GM21737 (cell line): Measurements from ENCODE around the gene SIN3B.
A peak's percentile ranks its signal among the peaks of the same experiment; 100 is the strongest.
"Not testable (repeated sequence)": the region's sequence is repeated elsewhere in the genome, so short reads cannot be mapped to it uniquely, and the experiment has no call there.

Experiments
- ATAC-seq: cut with Tn5 transposase; IDR thresholded peaks from one replicate; pipeline ENCODE4 v1.9.1; 2021; ENCODE audit warnings: mild to moderate bottlenecking, moderate library complexity; ENCODE audit not compliant: unreplicated experiment

SIN3B gene, protein sequence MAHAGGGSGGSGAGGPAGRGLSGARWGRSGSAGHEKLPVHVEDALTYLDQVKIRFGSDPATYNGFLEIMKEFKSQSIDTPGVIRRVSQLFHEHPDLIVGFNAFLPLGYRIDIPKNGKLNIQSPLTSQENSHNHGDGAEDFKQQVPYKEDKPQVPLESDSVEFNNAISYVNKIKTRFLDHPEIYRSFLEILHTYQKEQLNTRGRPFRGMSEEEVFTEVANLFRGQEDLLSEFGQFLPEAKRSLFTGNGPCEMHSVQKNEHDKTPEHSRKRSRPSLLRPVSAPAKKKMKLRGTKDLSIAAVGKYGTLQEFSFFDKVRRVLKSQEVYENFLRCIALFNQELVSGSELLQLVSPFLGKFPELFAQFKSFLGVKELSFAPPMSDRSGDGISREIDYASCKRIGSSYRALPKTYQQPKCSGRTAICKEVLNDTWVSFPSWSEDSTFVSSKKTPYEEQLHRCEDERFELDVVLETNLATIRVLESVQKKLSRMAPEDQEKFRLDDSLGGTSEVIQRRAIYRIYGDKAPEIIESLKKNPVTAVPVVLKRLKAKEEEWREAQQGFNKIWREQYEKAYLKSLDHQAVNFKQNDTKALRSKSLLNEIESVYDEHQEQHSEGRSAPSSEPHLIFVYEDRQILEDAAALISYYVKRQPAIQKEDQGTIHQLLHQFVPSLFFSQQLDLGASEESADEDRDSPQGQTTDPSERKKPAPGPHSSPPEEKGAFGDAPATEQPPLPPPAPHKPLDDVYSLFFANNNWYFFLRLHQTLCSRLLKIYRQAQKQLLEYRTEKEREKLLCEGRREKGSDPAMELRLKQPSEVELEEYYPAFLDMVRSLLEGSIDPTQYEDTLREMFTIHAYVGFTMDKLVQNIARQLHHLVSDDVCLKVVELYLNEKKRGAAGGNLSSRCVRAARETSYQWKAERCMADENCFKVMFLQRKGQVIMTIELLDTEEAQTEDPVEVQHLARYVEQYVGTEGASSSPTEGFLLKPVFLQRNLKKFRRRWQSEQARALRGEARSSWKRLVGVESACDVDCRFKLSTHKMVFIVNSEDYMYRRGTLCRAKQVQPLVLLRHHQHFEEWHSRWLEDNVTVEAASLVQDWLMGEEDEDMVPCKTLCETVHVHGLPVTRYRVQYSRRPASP

DNA sequence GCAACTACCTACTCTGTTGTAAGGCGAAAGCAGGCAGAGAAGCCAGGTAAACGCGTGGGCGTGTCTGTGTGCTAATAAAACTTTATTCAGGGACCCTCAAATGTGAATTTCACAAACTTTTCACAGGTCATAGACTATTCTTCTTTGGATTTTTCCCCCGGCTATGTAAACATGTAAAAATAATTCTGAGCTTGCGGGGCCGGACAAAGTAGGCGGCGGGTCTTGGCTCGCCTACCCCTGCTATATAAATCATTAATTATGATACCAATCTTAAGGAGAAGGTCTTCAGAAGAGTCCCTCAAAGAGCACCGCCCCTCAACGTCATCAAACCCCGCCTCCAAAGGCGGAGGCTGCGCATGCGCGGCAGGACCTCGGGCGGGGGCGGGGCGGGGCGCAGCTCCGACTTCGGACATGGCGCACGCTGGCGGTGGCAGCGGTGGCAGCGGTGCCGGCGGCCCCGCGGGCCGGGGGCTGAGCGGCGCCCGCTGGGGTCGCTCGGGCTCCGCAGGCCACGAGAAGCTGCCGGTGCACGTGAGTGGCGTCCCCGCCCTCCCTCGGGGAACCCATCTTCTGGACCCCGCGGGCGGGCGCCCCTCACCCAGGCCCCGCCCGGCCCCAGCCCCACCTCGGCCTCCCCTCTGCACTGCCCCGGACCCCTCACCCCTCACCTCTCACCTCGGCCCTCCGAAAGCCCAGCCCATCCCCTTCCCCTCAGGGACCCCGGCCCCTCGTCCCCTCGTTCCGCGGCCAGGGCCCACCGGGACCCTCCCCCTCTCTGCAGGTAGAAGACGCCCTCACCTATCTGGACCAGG is at the start of gene SIN3B:
SIN3B (plus strand) TSS at position 389 of the 812 bp plus-strand sequence; CDS start at position 412, 23 bp downstream.
- ATAC-seq, result peak; percentile 60

DNA sequence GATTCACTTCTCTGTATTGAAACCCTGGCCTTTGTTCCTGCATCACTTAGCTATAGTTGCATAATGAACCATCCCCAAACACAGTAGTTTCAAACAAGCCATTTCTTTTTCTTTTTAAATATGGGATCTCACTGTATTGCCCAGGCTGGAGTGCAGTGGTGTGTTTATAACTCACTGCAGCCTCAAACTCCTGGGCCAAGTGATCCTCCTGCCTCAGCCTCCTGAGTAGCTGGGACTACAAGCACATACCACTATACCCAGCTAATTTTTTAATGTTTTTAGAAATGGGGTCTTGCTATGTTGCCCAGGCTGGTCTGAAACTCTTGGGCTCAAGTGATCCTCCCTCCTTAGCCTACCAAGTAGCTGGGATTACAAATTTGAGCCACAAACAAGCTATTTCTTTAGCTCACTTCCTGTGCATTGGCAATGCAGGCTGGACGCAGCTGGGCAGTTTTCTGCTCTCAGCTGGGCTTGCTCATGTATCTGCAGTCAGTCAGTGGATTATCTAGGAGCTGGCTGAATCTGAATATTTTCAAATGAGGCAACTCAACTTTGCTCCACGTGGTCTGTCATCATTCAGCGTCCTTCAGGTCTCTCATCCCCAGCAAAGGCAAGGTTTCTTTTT is 49.5 kb upstream of the SIN3B start:
- no peak for ATAC-seq

DNA sequence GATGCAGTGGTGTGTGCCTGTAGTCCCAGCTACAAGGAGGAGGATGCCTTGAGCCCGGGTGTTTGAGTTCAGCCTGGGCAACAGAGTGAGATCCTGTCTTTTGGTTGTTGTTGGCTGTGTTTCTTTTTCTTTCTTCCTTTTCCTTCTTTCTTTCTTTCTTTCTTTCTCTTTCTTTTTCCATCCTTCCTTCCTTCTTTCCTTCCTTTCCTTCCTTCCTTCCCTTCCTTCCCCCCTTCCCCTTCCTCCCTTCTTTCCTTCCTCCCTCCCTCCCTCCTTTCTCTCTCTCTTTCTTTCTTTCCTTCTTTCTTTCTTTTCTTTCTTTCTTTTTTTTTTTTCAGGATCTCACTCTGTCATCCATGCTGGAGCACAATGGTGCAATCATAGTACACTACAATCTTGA is 46.5 kb upstream of the SIN3B start:
- ATAC-seq, result no peak

DNA sequence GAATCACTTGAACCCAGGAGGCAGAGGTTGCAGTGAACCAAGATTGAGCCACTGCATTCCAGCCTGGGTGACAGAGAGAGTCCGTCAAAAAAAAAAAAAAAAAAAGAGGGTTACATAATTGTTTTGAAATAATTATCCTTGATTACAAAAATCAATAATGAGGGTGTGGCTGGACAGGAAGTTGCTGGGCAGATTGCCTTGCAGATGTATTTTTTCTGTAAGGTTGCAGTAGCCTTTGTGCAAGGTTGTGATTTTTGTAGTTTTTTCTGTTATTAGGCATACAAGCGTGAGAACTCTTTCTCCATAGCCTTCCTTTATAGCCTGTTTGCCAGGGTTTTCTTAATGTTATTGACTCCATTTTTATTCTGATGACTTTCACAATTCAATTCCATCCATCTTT is 40.7 kb upstream of the SIN3B start:
- no peak for ATAC-seq

DNA sequence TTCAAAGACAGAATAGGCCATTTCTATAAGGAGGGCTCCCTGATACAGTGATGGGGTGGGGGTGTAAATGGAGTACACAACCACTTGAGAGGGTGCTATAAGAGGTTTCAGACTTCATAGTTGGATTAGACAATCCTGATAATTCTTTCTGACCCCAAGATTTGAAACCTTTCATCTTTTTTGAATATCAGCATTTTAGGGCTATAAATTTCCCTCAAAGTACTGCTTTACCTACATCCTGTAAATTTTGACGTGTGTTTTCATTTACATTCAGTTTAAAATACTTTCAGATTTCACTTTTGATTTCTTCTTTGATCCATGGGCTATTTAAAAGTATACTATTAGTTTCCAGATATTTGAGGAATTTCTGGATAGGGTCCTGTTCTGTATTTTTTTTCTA is 40.0 kb upstream of the SIN3B start:
- no peak for ATAC-seq

DNA sequence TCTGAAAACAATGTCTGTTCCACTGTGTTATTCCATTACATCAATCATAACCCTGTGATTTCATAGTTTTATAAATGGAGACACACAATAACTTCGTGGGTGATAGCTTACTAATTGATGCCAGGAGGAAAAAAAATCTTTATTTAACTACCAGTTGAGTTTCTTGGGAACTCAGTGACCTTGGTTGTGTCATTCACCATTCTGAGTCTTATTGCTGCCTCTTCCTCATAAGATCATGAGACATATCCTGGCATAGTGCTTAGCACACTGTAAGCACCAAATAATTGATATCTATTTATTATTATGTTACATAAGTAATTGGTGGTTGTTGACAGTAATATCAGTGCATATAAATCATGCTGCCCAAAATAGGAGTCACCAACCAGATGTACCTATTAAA is 39.1 kb upstream of the SIN3B start:
- no peak for ATAC-seq

DNA sequence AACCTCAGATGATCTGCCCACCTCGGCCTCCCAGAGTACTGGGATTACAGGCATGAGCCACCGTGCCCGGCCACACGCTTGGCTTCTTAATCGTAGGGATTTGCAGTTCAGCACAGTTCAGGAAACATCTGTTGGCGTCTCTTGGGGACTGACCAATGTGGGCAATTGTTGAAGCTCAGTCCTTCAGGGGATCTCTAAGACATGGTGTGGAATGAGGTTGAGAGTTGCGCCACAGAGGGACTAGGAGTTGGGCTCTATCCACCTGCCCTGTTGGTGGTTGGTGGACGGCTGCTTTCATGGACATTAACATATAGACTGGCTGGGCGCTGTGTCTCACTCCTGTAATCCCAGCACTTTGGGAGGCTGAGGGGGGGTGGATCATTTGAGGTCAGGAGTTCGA is 37.3 kb upstream of the SIN3B start:
- no peak for ATAC-seq

DNA sequence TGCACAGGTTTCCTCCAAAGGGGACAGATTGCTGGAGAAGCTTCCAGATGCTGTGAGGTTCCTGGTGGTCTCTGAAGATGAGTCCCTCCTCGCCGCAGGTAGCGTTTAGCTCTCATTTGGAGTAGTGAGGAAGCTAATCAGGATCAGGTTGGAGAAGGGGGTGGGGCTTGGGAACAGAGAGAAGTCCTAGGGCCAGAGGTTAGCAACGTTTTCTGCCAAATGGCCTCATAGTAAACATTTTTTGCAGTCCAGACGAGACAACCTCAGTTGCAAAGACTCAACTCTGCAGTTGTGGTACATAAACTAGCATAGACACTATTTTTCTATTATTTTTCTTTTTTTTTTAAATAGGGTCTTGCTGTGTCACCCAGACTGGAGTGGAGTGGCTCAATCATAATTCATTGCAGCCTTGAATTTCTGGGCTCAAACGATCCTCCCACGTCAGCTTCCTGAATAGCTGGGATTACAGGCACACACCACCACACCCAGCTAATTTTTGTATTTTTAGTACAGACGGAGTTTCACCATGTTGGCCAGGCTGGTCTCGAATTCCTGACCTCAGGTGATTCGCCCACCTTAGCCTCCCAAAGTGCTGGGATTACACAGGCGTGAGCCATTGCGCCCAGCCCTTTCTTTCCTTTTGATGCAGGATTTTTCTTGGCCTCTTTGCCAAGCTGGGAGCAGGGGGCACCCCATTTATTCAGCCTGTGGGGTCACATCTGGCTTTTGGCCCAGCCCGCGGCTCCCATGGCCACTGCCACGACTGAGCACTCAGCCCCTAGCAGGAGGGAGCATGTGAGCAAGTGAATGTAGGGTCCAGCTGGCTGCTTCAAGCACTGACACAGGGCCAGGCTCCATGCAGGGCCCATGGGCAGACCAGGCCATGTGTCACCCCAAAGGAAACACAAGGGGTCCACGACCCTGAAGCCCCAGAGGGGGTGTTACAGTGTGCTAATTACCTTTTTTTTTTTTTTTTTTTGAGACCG is 34.4 kb upstream of the SIN3B start:
- no peak for ATAC-seq

DNA sequence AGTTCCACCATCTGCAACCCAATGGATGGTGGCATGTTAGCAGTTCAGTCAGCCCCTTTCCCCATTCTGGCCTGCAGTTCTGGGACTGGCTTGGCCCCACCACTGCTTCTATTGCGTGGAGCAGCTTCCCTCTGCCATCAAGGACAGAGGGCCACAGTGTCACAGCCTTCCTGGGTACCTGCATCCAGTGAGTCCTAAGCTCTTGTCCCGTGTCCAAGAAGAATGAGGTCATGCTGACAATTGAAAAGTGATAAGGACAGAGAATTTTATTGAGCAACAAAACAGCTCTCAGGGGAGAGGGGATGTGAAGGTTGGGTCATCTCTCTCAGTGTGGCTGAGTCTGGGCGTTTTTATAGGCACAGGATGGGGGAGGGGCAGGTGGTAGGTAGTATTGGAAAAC is 33.5 kb upstream of the SIN3B start:
- ATAC-seq, result no peak

DNA sequence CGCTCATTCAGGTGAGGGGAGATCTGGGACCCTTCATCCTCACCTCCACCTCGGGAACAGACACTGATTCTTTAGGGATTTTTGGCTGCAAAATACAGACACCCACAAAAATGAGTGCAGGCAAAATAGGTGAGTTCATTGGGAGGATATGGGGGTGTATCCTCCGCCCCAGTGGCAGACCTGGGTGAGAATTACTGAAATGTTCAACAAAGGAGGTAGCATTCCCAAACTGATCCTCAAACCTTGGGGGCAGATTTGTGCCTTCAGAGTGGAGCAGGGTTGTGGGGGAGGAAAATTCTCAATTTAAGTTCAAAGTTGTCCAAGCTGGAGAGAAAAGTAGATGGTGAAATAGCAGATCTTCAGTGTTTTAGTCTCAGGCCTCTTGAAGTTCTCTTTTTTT is 31.3 kb upstream of the SIN3B start:
- ATAC-seq, result no peak

DNA sequence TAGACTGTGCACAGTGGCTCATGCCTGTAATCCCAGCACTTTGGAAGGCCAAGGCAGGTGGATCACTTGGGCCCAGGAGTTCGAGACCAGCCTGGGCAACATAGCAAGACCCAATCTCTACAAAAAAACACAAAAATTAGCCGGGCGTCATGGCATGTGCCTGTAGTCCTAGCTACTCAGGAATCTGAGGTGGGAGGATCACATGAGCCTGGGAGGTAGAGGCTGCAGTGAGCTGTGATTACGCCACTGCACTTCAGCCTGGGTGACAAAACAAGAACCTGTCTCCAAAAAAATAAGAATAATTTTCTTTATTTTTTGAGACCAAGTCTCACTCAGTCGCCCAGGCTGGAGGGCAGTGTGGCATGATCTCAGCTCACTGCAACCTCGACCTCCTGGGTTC is 30.9 kb upstream of the SIN3B start:
- ATAC-seq, result not testable (repeated sequence)

DNA sequence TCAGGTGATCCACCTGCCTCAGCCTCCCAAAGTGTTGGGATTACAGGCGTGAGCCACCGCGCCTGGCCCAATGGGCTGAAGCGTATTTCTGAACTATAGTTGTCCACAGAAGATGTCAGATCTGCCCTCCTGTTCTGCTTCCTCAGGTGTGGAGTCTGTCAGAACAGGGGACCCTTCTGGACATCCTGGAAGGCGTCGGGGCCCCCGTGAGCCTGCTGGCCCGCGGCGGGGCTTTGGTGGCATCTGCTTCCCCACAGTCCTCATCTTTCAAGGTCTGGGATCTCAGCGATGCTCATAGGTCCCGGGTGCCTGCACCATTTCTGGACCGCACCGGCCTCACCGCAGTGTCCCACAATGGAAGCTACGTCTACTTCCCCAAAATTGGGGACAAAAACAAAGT is 29.5 kb upstream of the SIN3B start:
- no peak for ATAC-seq

DNA sequence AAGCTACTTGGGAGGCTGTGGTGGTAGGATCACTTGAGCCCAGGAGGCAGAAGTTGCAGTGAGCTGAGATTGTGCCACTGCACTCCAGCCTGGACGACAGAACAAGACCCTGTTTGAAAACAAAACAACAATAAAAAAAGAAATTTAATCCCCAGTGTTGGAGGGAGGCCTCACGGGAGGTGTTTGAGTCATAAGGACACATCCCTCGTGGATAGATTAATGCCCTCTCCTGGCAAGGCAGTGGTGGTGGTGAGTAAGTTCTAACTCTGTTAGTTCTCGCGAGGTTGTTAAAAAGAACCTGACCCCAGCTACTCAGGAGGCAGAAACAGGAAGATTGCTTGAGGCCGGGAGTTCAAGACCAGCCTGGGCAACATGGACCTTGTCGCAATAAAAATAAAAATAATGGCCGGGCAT is 27.6 kb upstream of the SIN3B start:
- no peak for ATAC-seq

DNA sequence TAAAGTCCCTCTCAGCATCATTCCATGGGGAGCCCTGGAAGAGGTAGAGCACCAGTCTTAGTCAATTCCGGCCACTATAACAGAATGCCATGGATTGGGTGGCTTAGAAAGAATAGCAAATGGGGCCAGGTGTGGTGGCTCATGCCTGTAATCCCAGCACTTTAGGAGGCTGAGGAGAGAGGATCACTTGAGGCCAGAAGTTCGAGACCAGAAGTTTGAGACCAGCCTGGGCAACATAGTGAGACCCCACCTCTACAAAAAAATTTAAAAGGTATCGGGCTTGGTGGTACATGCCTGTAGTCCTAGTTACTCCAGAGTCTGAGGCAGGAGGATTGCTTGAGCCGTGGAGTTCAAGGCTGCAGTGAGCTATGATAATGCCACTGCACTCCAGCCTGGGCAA is 25.0 kb upstream of the SIN3B start:
- no peak for ATAC-seq

DNA sequence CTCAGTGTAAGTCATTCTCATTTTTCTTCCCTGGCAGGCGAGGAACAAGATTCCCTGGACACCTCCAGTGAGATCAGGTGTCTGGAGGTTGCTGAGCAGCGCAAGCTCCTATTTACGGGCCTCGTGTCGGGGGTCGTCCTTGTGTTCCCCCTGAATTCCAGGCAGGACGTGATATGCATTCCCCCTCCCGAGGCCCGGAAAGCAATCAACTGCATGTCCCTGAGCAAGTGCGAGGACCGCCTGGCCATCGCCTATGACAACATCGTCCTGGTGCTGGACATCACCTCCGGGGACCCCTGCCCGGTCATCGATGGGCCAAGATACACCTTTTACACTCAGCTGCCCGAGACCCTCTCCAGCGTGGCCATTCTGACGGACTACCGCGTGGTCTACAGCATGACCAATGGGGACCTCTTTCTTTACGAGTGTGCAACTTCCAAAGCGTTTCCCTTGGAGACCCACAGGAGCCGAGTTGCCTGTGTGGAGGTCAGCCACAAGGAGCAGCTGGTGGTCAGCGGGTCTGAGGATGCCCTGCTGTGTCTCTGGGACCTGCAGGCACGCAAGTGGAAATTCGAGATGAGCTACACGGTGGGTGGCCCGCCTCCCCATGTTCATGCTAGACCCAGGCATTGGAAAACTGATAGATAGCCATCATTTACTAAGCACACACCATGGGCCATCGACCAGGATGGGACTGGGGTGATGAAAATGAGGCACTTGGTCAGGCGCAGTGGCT is 21.5 kb upstream of the SIN3B start:
- ATAC-seq, result no peak

DNA sequence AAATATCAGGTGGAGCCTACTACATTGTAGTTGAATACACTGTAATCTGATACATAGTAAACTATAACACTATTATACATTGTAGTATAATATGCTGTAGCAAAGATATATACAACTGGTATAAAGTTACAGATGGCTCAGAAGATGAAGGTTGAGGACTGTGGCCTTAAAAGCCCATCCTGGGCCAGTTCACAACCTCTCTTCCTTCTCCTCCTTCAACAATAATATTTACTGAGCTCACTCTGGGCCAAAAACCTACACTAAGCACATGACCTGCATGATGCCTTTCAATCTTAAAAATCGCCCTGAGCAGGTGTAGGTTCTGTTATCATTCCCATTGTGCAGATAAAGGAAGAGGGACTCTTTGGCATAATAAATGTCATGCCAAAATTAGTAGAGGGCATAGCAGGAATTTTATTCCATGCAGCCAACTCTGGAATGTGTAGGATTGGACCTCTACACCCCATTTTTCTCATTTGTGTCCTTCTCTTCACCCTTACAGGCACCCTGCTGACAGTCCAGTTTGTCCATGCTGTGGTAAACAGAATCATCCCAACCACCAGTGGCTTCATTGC is 14.6 kb upstream of the SIN3B start:
- no peak for ATAC-seq

DNA sequence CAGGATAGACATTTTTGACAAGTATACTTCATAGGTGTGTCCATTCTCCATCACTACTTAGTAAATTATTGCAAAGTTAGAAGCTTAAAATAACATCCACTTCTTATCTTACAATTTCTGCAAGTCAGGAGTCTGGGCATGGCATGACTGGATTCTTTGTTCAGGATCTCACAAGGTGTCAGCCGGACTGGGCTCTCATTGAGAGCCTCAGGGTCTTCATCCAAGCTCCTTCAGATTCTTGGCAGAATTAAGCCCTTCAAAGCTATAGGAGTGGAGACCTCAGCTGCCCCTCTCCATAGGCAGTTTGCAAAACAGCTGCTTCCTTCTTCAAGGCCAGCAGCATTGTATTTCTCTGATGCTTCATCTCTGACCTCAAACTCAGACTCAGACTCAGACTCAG is 9.1 kb upstream of the SIN3B start:
- ATAC-seq, result no peak

DNA sequence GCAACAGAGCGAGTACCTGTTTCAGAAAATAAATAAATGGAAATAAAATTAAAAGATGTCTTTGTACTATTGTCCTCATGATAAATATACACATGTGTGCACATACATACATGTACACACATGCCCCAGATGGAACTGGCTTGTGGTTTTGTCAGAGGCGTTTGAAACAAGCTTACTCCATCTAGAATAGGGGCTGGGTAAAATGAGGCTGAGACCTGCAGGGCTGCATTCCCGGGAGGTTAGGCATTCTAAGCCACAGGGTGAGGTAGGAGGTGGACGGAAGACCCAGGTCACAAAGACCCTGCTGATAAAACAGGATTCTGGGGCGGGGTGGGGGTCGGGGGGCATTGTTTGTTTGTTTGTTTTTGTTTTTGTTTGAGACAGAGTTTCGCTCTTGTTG is 8.1 kb upstream of the SIN3B start:
- ATAC-seq, result no peak
